HG02763 (cell line): ENCODE data around the gene NUDT3.
"Not testable (repeated sequence)": the region's sequence is repeated elsewhere in the genome, so short reads cannot be mapped to it uniquely, and the experiment has no call there.

Experiments used
- ATAC-seq: cut with Tn5 transposase; IDR thresholded peaks from one replicate; pipeline ENCODE4 v1.9.1; 2021; ENCODE audit warnings: mild to moderate bottlenecking, moderate library complexity; ENCODE audit not compliant: unreplicated experiment

NUDT3 gene

GRCh38 chr6:34346175-34347119 is 46.0 kb downstream of the NUDT3 start:
- no peak for ATAC-seq

DNA sequence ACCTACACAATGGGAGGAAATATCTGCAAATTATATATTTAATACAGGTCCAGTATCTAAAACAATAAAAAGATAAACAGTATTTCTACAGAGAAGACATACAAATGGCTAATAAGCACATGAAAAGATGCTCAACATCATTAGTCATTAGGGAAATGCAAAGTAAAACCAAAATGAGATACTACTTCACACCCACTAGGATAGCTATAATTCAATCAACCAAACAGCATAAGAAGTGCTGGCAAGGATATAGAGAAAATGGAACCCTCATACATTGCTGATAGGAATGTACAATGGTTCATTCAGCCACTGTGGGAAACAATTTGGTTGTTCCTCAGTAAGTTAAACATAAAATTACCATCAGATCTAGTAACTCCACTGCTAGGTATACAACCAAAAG is 48.7 kb downstream of the NUDT3 start:
- ATAC-seq = no peak

DNA sequence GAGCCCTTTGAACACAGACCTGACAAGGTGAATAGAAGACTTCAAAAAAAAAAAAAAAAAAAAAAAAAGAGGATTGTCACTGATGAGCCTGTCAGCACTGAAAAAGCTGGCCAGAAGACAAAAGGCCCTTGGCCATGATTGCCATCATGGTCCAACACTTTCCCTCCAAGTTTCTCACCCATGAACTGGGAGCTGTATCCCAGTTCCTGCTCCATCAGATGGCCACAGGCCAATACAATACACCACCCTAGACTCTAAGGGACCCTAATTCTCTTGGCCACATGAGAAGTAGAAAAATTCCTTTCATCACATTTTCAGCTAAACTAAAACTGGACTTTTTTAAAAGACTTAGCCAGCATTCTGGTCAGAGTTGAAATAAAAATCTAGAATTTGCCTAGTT is 50.2 kb downstream of the NUDT3 start:
- no peak for ATAC-seq

GRCh38 chr6:34341481-34341971 is 50.9 kb downstream of the NUDT3 start:
- no peak for ATAC-seq

GRCh38 chr6:34340906-34341480 is 51.5 kb downstream of the NUDT3 start:
- no peak for ATAC-seq

- no peak for ATAC-seq
Observed at GRCh38 chr6:34340394-34340793, 52.1 kb downstream of the NUDT3 start.

DNA sequence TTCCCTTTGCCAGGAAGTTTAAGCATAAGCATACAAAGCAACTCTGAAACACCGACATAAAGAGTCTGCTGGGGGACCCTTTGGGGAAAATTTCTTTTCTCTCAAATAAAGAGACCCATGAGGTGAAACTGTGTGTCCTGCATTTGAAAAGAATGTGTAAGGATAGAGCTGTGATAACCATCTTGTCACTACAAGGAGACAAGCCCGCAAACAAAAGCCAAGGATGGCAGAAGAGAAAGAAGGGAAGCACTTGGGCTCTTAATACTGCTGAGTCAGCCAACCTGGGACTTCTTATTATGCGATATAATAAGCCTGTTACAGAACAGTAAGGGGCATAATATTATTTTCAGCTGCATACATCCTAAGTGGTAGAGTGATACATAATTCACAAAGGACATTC is 52.5 kb downstream of the NUDT3 start:
- no peak for ATAC-seq

GRCh38 chr6:34339432-34339831 is 53.0 kb downstream of the NUDT3 start:
- no peak for ATAC-seq

DNA sequence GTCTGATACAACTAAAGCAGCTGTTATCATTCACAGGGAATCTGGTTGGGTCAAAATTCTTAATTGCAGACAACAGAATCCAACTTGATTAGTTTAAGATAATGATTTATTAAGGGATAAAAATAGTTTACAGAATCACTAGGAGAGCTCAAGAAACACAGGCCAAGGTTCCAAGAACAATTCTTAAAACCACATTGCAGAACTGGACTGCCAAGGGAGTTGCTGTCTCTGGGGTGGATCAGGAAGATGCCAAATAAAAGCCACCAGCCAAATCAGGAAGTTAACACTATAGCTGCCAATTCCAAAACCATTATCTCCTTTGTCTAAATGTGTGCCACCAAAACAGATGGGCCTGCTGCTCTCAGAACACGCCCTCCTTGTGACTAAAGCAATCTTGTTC is 53.7 kb downstream of the NUDT3 start:
- ATAC-seq = no peak

- no peak for ATAC-seq
Observed at GRCh38 chr6:34338377-34338776, 54.1 kb downstream of the NUDT3 start.

- ATAC-seq = no peak
Observed at GRCh38 chr6:34334796-34335416, 57.6 kb downstream of the NUDT3 start.

- ATAC-seq = no peak
Observed at GRCh38 chr6:34333858-34334257, 58.6 kb downstream of the NUDT3 start.

- no peak for ATAC-seq
Observed at GRCh38 chr6:34332251-34333198, 59.9 kb downstream of the NUDT3 start.

DNA sequence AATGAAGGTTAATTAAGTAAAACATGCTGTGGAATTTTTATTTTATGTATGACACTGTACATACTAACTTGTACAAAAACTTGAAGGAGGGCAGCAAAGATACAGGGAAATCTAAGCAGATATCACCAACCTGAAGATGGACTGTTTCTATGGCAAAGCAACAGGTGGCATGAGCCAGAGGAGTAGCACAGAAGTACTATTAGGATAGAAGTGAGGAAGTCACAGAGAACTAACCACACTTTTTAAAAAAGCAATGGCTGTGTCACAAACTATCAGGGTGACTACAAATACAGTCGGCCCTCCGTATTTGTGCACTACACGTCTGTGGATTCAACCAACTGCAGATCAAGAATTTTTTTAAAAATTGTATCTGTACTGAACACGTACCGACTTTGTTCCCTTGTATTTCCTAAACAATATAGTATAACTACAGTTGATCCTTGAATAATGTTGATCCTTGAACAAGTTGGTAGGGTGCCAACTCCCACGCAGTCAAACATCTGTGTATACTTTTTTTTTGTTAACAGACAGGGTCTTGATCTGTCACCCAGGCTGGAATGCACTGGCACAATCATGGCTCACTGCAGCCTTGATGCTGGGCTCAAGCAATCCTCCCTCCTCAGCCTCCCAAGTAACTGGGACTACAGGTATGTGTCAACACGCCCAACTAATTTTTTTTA is 61.0 kb downstream of the NUDT3 start:
- no peak for ATAC-seq

DNA sequence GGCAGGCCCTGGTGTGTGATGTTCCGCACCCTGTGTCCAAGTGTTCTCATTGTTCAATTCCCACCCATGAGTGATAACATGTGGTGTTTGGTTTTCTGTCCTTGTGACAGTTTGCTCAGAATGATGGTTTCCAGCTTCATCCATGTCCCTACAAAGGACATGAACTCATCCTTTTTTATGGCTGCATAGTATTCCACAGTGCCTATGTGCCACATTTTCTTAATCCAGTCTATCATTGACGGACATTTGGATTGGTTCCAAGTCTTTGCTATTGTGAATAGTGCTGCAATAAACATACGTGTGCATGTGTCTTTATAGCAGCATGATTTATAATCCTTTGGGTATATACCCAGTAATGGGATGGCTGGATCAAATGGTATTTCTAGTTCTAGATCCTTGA is 62.7 kb downstream of the NUDT3 start:
- ATAC-seq = not testable (repeated sequence)

- ATAC-seq = no peak
Observed at GRCh38 chr6:34328969-34329368, 63.5 kb downstream of the NUDT3 start.

GRCh38 chr6:34327313-34328205 is 64.9 kb downstream of the NUDT3 start:
- ATAC-seq = not testable (repeated sequence)

- no peak for ATAC-seq
Observed at GRCh38 chr6:34325633-34326032, 66.8 kb downstream of the NUDT3 start.
